HG03457 (cell line): ENCODE results near the gene RET.

Experiments used
- ATAC-seq: cut with Tn5 transposase; IDR thresholded peaks from one replicate; pipeline ENCODE4 v1.9.1; 2021; ENCODE audit warnings: moderate number of reproducible peaks; ENCODE audit not compliant: unreplicated experiment

The RET gene

GRCh38 chr10:43076876-43077420, at the start of gene RET:
TSS of gene RET (plus strand) at chr10:43077069. CDS start at chr10:43077259, 190 bp downstream.
- ATAC-seq, result no peak

DNA sequence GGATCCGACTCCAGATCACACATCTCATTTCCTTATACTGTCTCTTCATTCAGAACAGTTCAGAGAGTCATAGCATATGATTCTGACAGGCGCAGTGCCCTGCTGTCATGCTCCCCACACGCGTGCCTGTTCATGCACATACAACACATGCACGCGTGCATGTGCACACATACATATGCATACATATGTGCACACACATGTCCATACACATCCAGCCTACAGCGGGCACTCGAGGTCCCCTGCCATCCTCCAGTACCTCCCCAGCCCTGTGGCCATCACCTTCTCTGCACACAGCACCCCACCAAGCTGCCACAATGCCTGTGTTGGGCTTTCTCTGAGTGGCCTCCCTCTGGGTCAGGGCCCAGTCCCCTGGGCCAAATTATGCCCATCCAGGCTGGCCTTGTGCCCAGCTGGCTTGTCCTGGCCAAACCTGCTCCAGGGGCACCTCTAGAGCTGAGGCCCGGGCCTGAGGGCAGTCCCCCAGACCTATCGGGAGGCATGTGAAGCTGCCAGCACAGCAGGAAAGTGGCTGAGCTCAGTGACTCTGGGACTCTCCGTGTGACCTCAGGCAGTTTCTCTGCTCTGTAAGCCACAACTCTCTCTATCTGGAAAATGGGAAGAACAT, 49.4 kb upstream of the RET start:
- ATAC-seq, result no peak

GRCh38 chr10:43028143-43028542, 48.7 kb upstream of the RET start:
- ATAC-seq, result no peak

- ATAC-seq, result no peak
Observed at GRCh38 chr10:43029043-43029442, 47.8 kb upstream of the RET start.

- ATAC-seq, result no peak
Observed at GRCh38 chr10:43032613-43033012, 44.3 kb upstream of the RET start.

DNA sequence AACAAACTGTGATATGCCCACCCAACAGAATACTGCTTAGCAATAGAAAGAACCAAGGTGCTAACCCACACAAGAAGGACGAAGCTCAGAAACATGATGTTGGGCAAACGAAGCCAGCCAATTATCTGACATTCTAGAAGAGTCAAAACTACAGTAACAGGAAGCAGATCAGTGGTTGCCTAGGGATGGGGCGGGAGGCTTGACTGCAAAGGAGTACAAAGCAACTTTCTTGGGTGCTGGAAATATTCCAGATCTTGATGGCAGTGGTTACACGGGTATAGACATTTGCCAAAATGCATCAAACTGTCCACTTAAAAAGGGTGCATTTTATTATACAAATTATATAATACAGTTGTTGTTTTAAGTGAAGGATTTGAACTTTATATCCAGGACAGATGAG, 41.1 kb upstream of the RET start:
- no peak for ATAC-seq

DNA sequence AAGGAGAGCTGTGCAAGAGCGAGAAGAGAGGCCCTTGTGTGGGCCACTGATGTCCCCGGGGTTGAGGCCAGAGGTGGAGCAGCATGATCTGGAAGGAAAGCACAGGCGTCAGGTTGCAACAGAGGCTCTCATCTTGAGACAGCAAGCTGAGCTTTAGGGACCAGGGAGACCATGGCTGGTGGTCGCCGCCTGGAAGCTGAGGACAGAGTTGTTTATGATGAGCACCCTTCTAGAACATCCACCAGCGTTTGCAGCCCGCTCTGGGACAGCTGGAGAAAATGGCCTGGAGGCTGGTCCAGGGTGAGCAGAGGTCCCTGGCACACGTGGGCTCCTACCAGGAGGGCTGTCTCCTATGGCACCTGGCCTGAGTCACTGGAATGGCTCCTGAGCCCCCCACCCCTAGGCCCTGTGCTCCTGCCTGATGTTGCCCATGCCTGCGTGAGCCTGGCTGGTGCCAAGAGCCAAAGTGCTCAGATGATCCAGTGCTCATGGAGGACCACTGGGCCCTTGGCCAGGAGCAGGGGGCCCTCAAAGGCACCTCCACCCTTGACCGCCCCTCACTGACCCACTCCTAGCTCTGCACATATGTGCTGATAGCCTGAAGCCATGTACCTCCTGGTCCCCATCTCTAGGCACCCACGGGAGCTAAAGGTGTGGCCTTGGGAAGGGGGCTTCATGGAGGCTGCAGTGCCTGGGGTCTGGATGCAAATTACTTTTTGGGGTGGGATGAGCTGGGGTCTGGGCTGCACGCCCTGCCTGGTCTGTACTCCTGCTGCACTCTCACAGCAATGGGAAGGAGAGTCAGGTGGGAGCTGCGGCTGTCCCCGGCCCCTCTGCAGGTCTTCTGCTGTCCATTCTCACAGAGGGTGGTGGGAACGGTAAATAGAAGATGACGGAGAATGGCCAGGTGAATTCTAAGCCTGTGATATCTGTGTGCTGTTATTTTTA, 40.1 kb upstream of the RET start:
- no peak for ATAC-seq

- ATAC-seq, result no peak
Observed at GRCh38 chr10:43037440-43037839, 39.4 kb upstream of the RET start.

DNA sequence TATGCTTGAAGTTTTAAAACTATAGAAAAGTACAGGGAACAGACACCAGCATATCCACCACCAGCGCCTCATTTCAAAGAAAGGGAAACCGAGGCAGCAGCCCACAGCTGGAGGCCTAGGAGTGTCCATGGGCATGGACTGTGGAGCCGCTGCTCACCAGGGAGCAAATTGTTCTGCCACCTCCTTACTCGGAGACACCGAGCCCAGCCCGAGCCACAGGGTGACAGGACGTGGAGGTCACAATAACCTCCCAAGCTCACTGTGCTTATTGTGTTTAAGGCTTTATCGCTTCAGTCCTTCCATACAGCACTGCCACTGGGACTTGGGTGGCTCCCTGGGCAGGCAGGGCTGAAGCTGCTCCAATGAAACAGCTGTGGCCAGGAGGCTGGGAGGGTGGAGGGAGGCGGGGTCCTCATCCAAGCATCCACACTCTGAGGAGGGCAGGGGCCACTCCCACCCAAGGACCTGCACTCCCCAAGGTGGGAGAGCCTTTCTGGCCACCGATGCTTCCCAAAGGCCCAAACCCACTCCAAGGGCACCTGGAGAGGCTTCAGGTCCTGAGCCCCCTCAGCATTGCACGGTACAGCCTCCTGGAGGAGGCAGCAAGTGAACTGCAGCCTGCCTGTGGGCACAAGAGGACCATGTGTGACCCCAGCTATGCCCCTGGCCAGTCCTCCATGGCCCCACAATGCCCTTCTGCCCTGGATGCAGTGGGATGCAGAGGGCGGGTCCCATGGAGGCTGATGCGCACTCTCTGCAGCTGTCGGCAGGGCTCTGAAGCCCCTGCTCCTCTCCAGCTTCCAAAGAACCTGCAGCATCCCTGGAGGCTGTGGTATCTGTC, 38.7 kb upstream of the RET start:
- no peak for ATAC-seq

- no peak for ATAC-seq
Observed at GRCh38 chr10:43038783-43039623, 37.9 kb upstream of the RET start.

- no peak for ATAC-seq
Observed at GRCh38 chr10:43039624-43040481, 37.0 kb upstream of the RET start.

DNA sequence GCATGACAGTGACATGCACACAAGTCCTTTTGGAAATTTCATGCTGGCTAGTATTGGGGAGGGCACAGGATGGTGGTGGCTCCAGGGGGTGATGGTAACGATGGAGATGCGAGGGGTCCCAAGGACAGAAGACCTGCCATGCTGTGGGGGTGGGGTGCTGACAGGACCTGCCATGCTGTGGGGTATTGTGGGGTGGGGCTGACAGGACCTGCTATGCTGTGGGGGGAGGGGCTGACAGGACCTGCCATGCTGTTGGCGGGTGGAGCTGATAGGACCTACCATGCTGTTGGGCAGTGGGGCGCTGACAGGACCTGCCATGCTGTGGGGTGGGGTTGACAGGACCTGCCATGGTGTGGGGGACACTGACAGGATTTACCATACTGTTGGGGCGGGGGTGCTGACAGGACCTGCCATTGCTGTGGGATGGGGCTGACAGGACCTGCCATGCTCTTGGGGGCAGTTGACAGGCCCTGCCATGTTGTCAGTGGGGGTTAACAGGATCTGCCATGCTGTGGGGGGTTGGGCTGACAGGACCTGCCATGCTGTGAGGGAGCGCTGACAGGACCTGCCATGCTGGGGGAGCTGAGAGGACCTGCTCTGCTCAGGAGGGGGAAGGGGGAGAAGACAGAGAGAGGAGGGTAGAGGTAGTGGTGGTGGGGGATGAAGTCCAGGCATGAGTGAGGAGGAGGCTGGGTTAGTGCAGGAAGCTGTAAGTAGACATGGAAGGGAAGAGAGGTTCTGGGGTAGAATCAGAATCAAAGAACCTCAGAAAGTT, 36.2 kb upstream of the RET start:
- no peak for ATAC-seq

DNA sequence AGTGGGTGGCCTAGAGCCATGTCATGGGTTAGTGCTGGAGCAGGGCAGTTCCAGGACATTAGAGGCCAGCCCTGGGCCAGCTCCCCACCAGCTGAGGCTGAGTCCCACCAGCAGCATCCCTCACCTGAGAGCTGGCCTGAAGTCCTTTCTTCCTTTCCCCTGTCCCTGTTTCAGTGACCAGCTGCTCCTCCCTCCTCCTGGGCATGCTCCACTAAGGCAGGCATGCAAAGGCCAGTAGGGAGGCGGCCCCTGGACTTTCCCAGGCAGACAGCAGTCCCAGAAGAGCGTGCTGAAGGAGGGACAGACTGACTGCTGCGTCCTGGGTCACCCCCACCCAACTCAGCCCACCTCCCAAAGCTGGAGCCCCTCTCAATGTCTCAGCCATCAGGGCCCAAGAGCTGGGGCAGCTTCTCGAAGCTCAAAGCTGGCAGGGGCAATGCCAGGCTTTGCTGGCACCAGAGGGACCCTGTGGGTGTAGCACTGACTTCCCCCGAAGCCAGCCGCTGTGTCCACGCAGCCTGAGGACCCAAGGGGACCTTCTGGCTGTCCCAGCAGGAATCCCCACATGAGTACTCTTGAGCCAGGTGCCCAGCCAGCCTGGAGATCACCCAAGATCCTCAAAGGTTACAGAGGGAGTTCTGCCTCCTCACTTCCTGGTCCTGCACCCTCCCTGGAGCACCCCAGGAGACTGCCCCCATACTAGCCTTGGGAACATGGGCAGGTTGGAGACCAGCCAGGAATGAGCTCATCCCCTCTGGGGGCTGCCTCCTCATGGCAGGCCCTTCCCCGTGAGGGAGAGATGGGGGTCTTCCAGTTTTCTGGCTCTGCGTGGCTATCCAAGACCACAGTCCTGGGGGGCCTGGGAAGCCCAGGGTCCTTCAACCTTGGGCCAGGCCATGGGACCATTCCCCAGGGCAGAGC, 35.2 kb upstream of the RET start:
- ATAC-seq, result no peak

DNA sequence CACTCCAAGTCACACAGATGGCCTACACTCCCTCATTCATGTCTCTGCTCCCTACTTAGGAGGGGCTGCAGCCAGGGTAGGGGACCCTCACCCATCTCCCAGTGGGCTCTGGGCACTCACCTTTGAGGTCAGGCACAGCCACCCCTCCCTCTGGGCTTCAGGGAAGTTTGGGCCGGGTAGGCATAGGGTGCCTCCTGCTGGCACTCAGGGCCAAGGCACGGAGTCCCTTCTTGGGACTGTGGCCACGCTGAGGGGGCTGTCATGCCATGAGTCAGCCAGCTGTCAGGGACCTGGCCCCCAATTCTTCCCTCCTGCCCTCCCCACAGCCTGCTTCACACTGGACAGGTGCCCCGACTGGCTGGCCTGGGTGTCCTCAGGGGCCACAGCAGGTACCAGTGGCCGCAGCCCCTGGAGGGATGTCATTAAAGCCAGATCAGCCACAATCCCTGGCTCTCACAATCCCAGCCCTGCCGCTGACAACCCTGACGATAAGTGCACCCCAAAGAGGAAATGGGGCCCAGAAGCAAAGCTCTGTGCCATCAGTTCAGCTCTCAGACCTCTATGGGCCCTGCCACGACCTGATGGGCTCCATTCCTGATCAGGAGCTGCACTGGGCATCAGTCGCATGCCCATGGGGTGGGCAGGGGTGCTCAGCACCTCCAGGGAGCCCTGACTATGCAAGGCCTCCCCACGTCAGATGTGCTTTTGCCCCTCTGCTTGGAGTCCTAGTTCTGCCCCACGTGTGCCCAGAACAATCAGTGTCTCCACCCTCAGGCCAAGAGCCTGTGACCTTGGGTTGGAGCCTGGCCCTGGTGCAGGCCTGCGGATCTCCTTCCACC, 34.1 kb upstream of the RET start:
- no peak for ATAC-seq

GRCh38 chr10:43043342-43043772, 33.5 kb upstream of the RET start:
- no peak for ATAC-seq

DNA sequence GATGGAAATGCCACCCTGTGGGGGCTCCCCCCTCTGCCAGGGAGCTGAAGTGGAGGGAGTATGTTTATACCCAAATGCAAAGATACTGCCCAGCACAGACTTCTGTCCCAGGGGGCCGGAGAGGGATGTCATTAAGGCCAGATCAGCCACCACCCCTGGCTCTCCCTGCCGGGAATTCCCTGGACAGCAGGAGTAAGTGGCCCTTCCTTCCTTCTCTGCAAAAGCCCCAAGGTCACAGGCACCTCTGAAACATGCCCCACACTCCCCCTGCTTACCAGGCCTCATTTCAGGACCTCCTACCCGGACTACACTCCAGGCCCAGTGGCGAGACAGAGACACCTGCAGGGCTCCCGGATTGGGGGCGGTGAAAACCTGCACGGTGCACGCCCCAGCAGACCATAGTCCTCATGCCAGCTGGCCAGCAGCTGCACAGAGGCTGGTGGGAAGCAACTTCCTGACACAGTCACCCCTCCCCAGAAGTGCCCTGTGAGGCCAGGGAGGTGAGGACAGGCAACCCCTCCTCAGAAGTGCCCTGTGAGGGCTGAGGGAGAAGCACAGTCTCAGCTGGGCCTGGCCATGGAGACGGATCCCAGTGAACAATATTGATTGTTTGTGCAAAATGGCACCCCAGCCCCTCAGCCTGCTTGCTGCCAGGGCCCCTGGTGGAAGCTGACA, 33.0 kb upstream of the RET start:
- no peak for ATAC-seq
